HFFc6 (cell line): ENCODE results near the gene ERI3. TPM values are rescaled to one million over a fixed set of nuclear protein-coding genes. Genes with fewer than 3 reads are reported as not detected.

Experiments used
- DNase-seq: peaks from one replicate; pipeline ENCODE4 v3.0.0-alpha.2; 2018
- H3K27ac Mint-ChIP-seq: 2 replicates; pipeline ENCODE4 v1.8.0; 2020; ENCODE audit warnings: mild to moderate bottlenecking, mixed read lengths
- H3K27me3 Mint-ChIP-seq: 2 replicates; pipeline ENCODE4 v1.8.0; 2021; ENCODE audit warnings: mild to moderate bottlenecking, moderate library complexity, mixed read lengths; ENCODE audit not compliant: insufficient read depth
- H3K36me3 Mint-ChIP-seq: 2 replicates; pipeline ENCODE4 v1.8.0; 2021; ENCODE audit warnings: low read depth, mixed read lengths
- H3K4me1 Mint-ChIP-seq: 2 replicates; pipeline ENCODE4 v1.8.0; 2020; ENCODE audit warnings: low read depth, mixed read lengths
- H3K4me3 Mint-ChIP-seq: 2 replicates; pipeline ENCODE4 v1.8.0; 2020; ENCODE audit warnings: mild to moderate bottlenecking, moderate library complexity, mixed read lengths
- H3K9me3 Mint-ChIP-seq: 2 replicates; pipeline ENCODE4 v1.8.0; 2020; ENCODE audit warnings: mild to moderate bottlenecking, mixed read lengths
- CTCF ChIP-seq: fragments of 200-600 bp; sonication (generic); IDR thresholded peaks from 2 replicates; pipeline ENCODE4 v1.5.0; 2021; ENCODE audit warnings: antibody characterized with exemption, mild to moderate bottlenecking
- total RNA-seq, 6 experiments: library from RNA; stranded (reverse); fragmentation: NEBNext Ultra II Directional; extraction: Animal tissue kit (Norgen Biotek cat#: 25700); gene quantifications; 2 replicates in 1 of 6; 3 replicates in 5 of 6; pipeline ENCODE4 v1.2.3, GENCODE V29; 2021

Gene ERI3
- total RNA-seq, 6 experiments from 2014 or later: 54.7 to 63.5 (median 58.3) TPM

GRCh38 chr1:44267438-44267837 is 87.6 kb downstream of the ERI3 start:
- no peak overlapping the region for H3K4me3 Mint-ChIP-seq
- peaks cover 4% of the 10 kb centered on the region; the same call in 1 of the 2 replicates for H3K36me3 Mint-ChIP-seq
- no peak for TF ChIP-seq CTCF
- no peak for DNase-seq
- H3K4me1 Mint-ChIP-seq: no peaks in the 10 kb centered on the region
- no peaks in the 10 kb centered on the region for H3K9me3 Mint-ChIP-seq
- H3K27me3 Mint-ChIP-seq: no peaks in the 10 kb centered on the region; the same call in 1 of the 2 replicates
- H3K27ac Mint-ChIP-seq: no peak overlapping the region

- Mint-ChIP-seq H3K36me3 (peaks cover 4% of the 10 kb centered on the region; the same call in 1 of the 2 replicates), H3K27me3 (no peaks in the 10 kb centered on the region; the same call in 1 of the 2 replicates), H3K4me1 (no peaks in the 10 kb centered on the region), H3K9me3 (no peaks in the 10 kb centered on the region), H3K27ac (no peak overlapping the region), H3K4me3 (no peak overlapping the region)
- DNase-seq: no peak
- TF ChIP-seq CTCF: no peak
Observed at GRCh38 chr1:44266400-44267344, 88.4 kb downstream of the ERI3 start.

- Mint-ChIP-seq H3K4me3 (no peak overlapping the region), H3K36me3 (no peaks in the 10 kb centered on the region), H3K9me3 (no peaks in the 10 kb centered on the region), H3K27ac (no peak overlapping the region), H3K4me1 (no peaks in the 10 kb centered on the region), H3K27me3 (no peaks in the 10 kb centered on the region; the same call in 1 of the 2 replicates)
- TF ChIP-seq CTCF: no peak
- no peak for DNase-seq
Observed at GRCh38 chr1:44265656-44266358, 89.2 kb downstream of the ERI3 start.

- Mint-ChIP-seq H3K27ac (no peak overlapping the region), H3K9me3 (no peaks in the 10 kb centered on the region), H3K27me3 (no peaks in the 10 kb centered on the region; the same call in 1 of the 2 replicates), H3K36me3 (no peaks in the 10 kb centered on the region), H3K4me3 (no peak overlapping the region), H3K4me1 (no peaks in the 10 kb centered on the region)
- no peak for TF ChIP-seq CTCF
- no peak for DNase-seq
Observed at GRCh38 chr1:44264451-44264771, 90.6 kb downstream of the ERI3 start.

- no peak for TF ChIP-seq CTCF
- Mint-ChIP-seq H3K27me3 (no peaks in the 10 kb centered on the region; the same call in 1 of the 2 replicates), H3K4me3 (no peak overlapping the region), H3K36me3 (no peaks in the 10 kb centered on the region), H3K4me1 (no peaks in the 10 kb centered on the region), H3K9me3 (no peaks in the 10 kb centered on the region), H3K27ac (no peak overlapping the region)
- DNase-seq: no peak
Observed at GRCh38 chr1:44263568-44264450, 91.2 kb downstream of the ERI3 start.
